Testis (tissue), 2 donors: Measurements from ENCODE around the gene CPTP.

Experiments used
- POLR2A ChIP-seq: fragments of 450-650 bp; IDR thresholded peaks from one replicate; pipeline ENCODE4 v1.6.1; 2017; ENCODE audit warnings: antibody characterized with exemption, mild to moderate bottlenecking, moderate library complexity
- TF ChIP-seq, protein P1 (sequence below), 3 experiments: fragments of 450-650 bp in 2 of 3; fragments of 200-600 bp in 1 of 3; sonication (generic) in 1 of 3; IDR thresholded peaks; one replicate each; pipeline ENCODE4 v1.5.1; 2016 to 2019; ENCODE audit warnings: antibody characterized with exemption in 3 of 3, mild to moderate bottlenecking in 2 of 3, moderate library complexity in 1 of 3

DNA sequence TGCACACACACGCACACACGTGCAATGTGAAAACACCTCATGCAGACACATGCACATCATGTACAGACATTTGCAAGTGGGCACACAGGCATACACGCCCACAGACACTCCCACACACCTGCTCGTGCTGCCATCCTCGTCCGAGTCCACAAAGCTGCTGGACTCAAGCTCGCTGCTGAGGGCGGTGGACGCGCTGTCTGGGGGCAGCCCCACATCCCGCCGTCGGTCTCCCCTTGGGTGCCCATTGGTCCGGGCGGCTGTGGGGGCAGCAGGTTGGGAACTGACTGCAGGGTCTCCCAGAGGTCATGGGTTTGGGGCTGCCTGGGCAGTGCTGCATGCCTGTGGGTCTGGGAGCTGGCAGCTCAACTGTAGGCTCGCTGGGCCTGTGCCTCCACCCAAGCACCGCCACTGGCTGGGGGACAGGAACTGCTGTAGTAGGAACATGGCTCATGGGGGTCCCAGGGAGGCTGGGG lies 17.0 kb downstream of the CPTP start:
- TF ChIP-seq, protein P1, sequence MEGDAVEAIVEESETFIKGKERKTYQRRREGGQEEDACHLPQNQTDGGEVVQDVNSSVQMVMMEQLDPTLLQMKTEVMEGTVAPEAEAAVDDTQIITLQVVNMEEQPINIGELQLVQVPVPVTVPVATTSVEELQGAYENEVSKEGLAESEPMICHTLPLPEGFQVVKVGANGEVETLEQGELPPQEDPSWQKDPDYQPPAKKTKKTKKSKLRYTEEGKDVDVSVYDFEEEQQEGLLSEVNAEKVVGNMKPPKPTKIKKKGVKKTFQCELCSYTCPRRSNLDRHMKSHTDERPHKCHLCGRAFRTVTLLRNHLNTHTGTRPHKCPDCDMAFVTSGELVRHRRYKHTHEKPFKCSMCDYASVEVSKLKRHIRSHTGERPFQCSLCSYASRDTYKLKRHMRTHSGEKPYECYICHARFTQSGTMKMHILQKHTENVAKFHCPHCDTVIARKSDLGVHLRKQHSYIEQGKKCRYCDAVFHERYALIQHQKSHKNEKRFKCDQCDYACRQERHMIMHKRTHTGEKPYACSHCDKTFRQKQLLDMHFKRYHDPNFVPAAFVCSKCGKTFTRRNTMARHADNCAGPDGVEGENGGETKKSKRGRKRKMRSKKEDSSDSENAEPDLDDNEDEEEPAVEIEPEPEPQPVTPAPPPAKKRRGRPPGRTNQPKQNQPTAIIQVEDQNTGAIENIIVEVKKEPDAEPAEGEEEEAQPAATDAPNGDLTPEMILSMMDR (IDR thresholded peaks at IDR 0.05), result no peak
- no peak for TF ChIP-seq POLR2A
